ENCODE data around the gene SEPHS2. TPM values are rescaled to one million over a fixed set of nuclear protein-coding genes. Genes with fewer than 3 reads are reported as not detected.

SEPHS2 gene
- total RNA-seq, 1 experiment from 2014 or later = 91.6 TPM

GRCh38 chr16:30473231-30474073, 27.8 kb upstream of the SEPHS2 start:
- H3K4me1 Mint-ChIP-seq (ENCODE audit: low read depth, unreplicated experiment) = no peaks in the 10 kb centered on the region
- no peaks in the 10 kb centered on the region for H3K9me3 Mint-ChIP-seq (ENCODE audit: unreplicated experiment)
- H3K4me3 ChIP-seq (ENCODE audit: low read depth, low read length) = no peak overlapping the region
- no peaks in the 10 kb centered on the region for H3K36me3 ChIP-seq (ENCODE audit: control insufficient read depth, insufficient read depth, low read length)
- no peaks in the 10 kb centered on the region for H3K4me1 ChIP-seq
- H3K36me3 Mint-ChIP-seq (ENCODE audit: insufficient read depth, unreplicated experiment) = no peaks in the 10 kb centered on the region
- H3K4me3 Mint-ChIP-seq (ENCODE audit: unreplicated experiment) = no peak overlapping the region
- DNase-seq = no peak
- no peak for TF ChIP-seq CTCF (IDR thresholded peaks at IDR 0.05; ENCODE audit: insufficient read depth in 1 of 2, low read depth in 1 of 2, low read length in 1 of 2, severe bottlenecking in 1 of 2, unreplicated experiment in 1 of 2)
- CTCF ChIA-PET = no interaction called here
- intact Hi-C loops (cut with micrococcal nuclease; ENCODE audit: unreplicated experiment) = no loop called here
- no peaks in the 10 kb centered on the region for H3K9me3 ChIP-seq
- POLR2A ChIA-PET = no interaction called here
- BruUV-seq (replicated peaks) = no TSS peak
- no peaks in the 10 kb centered on the region for H3K27me3 Mint-ChIP-seq (ENCODE audit: insufficient read depth, unreplicated experiment)
- H3K27ac Mint-ChIP-seq (ENCODE audit: unreplicated experiment) = peak overlapping the region; percentile 43
- no peaks in the 10 kb centered on the region for H3K27me3 ChIP-seq (replicated peaks; ENCODE audit: control insufficient read depth, insufficient read depth, low read length)

- no peaks in the 10 kb centered on the region for H3K27me3 ChIP-seq (replicated peaks; ENCODE audit: control insufficient read depth, insufficient read depth, low read length)
- Mint-ChIP-seq H3K4me1 (ENCODE audit: low read depth, unreplicated experiment) (no peaks in the 10 kb centered on the region), H3K9me3 (ENCODE audit: unreplicated experiment) (no peaks in the 10 kb centered on the region), H3K27me3 (ENCODE audit: insufficient read depth, unreplicated experiment) (no peaks in the 10 kb centered on the region), H3K36me3 (ENCODE audit: insufficient read depth, unreplicated experiment) (no peaks in the 10 kb centered on the region), H3K27ac (ENCODE audit: unreplicated experiment) (peak within 1 kb of the TSS; percentile 43), H3K4me3 (ENCODE audit: unreplicated experiment) (no peak within 1 kb of the TSS)
- no peaks in the 10 kb centered on the region for H3K9me3 ChIP-seq
- POLR2A ChIA-PET = no interaction called here
- TF ChIP-seq CTCF (IDR thresholded peaks at IDR 0.05; ENCODE audit: insufficient read depth in 1 of 2, low read depth in 1 of 2, low read length in 1 of 2, severe bottlenecking in 1 of 2, unreplicated experiment in 1 of 2) = no peak
- no TSS peak for BruUV-seq (replicated peaks)
- H3K4me1 ChIP-seq = no peaks in the 10 kb centered on the region
- no peak within 1 kb of the TSS for H3K4me3 ChIP-seq (ENCODE audit: low read depth, low read length)
- intact Hi-C loops (cut with micrococcal nuclease; ENCODE audit: unreplicated experiment) = no loop called here
- no peaks in the 10 kb centered on the region for H3K36me3 ChIP-seq (ENCODE audit: control insufficient read depth, insufficient read depth, low read length)
- no peak for DNase-seq
- CTCF ChIA-PET = no interaction called here
These were observed 26.8 kb upstream of the SEPHS2 start, which contains the start of gene ITGAL for GRCh38 chr16:30472328-30472942. Gene ITGAL, plus strand, starts transcription at chr16:30472742. Its CDS starts 96 bp downstream, at chr16:30472838.

- Mint-ChIP-seq H3K36me3 (ENCODE audit: insufficient read depth, unreplicated experiment) (no peaks in the 10 kb centered on the region), H3K9me3 (ENCODE audit: unreplicated experiment) (no peaks in the 10 kb centered on the region), H3K27me3 (ENCODE audit: insufficient read depth, unreplicated experiment) (no peaks in the 10 kb centered on the region), H3K4me1 (ENCODE audit: low read depth, unreplicated experiment) (peaks cover 6% of the 10 kb centered on the region), H3K27ac (ENCODE audit: unreplicated experiment) (no peak overlapping the region), H3K4me3 (ENCODE audit: unreplicated experiment) (no peak overlapping the region)
- Histone ChIP-seq H3K9me3 (no peaks in the 10 kb centered on the region), H3K4me1 (no peaks in the 10 kb centered on the region), H3K36me3 (ENCODE audit: control insufficient read depth, insufficient read depth, low read length) (no peaks in the 10 kb centered on the region), H3K4me3 (ENCODE audit: low read depth, low read length) (no peak overlapping the region), H3K27me3 (replicated peaks; ENCODE audit: control insufficient read depth, insufficient read depth, low read length) (no peaks in the 10 kb centered on the region)
- intact Hi-C loops (cut with micrococcal nuclease; ENCODE audit: unreplicated experiment) = no loop called here
- BruUV-seq (replicated peaks) = no TSS peak
- CTCF ChIA-PET = no interaction called here
- DNase-seq = no peak
- POLR2A ChIA-PET = no interaction called here
- no peak for TF ChIP-seq CTCF (IDR thresholded peaks at IDR 0.05; ENCODE audit: insufficient read depth in 1 of 2, low read depth in 1 of 2, low read length in 1 of 2, severe bottlenecking in 1 of 2, unreplicated experiment in 1 of 2)
These were observed 24.9 kb upstream of the SEPHS2 start for GRCh38 chr16:30470632-30470995.

All from Caco-2 (cell line).